Endothelial cell of umbilical vein (primary cell): ENCODE results near the gene TAF8. TPM values are rescaled to one million over a fixed set of nuclear protein-coding genes. Genes with fewer than 3 reads are reported as not detected.

Source experiments
- BruUV-seq: library from RNA; stranded (reverse); fragments of 400-500 nt; replicated peaks from 2 replicates; lab custom pipeline; 2021; lab: Mats Ljungman, UMichigan
- CTCF ChIA-PET: fragments of 300-600, 350-600 bp; sonication (Branson Sonifier 250); formaldehyde crosslinking; loops from one replicate; lab custom pipeline; 2021; ENCODE audit warnings: antibody characterized with exemption, inconsistent platforms; lab: Charles Lee
- POLR2A ChIA-PET: fragments of 300-600, 350-600 bp; sonication (Branson Sonifier 250); formaldehyde crosslinking; loops from one replicate; lab custom pipeline; 2021; ENCODE audit warnings: antibody characterized with exemption, inconsistent platforms; lab: Charles Lee
- DNase-seq: peaks from one replicate; pipeline ENCODE4 v3.0.0-alpha.2; 2011; ENCODE audit warnings: low read depth, low spot score
- FAIRE-seq: peaks from 2 replicates; lab custom pipeline; 2011; peaks lifted over from hg19 to GRCh38; lab: Jason Lieb, UNC
- H2AFZ ChIP-seq: 2 replicates; pipeline ENCODE4 v1.6.0; 2012; ENCODE audit warnings: low read depth, low read length, control low read depth, inconsistent platforms
- H3K27ac ChIP-seq: 2 replicates; pipeline ENCODE4 v1.5.1; 2011; ENCODE audit warnings: low read depth, mild to moderate bottlenecking, control low read depth, low read length, moderate library complexity; ENCODE audit not compliant: insufficient read depth
- H3K27me3 ChIP-seq, 2 experiments: 2 replicates each; pipeline versions ENCODE4 v1.6.0 to v1.6.1; 2011; ENCODE audit warnings: low read length in 2 of 2, mixed read lengths in 1 of 2; ENCODE audit not compliant: control insufficient read depth in 2 of 2, insufficient read depth in 2 of 2
- H3K36me3 ChIP-seq, 2 experiments: 2 replicates in 1 of 2; 3 replicates in 1 of 2; pipeline ENCODE4 v1.5.1; 2011; ENCODE audit warnings: low read length in 2 of 2, mild to moderate bottlenecking in 1 of 2, moderate library complexity in 1 of 2; ENCODE audit not compliant: control insufficient read depth in 2 of 2, insufficient read depth in 2 of 2; ENCODE audit errors: extremely low read depth in 1 of 2
- H3K4me1 ChIP-seq: 3 replicates; pipeline ENCODE4 v1.5.1; 2011; ENCODE audit warnings: mild to moderate bottlenecking, low read length; ENCODE audit not compliant: control insufficient read depth, insufficient read depth; ENCODE audit errors: extremely low read depth
- H3K4me2 ChIP-seq: 2 replicates; pipeline ENCODE4 v1.6.1; 2011; ENCODE audit warnings: low read length, control low read depth, mixed read lengths; ENCODE audit not compliant: insufficient read depth
- H3K4me3 ChIP-seq, 3 experiments: fragments of 200-600 bp in 1 of 3; sonication (generic), shearing (Covaris generic) in 1 of 3; replicated peaks in 1 of 3; 2 replicates each; pipeline ENCODE4 v1.5.1; 2011 to 2016; ENCODE audit warnings: control low read depth in 3 of 3, low read length in 3 of 3, mild to moderate bottlenecking in 2 of 3, inconsistent platforms in 1 of 3, low read depth in 1 of 3, moderate library complexity in 1 of 3; ENCODE audit not compliant: insufficient read depth in 1 of 3
- H3K79me2 ChIP-seq: 2 replicates; pipeline ENCODE4 v1.6.0; 2012; ENCODE audit warnings: low read length, inconsistent platforms; ENCODE audit not compliant: control insufficient read depth, insufficient read depth
- H3K9ac ChIP-seq: replicated peaks from 2 replicates; pipeline ENCODE3; 2011; ENCODE audit warnings: low read length, control low read depth; ENCODE audit not compliant: insufficient read depth; ENCODE audit errors: extremely low read depth
- H3K9me1 ChIP-seq: replicated peaks from 3 replicates; pipeline ENCODE4 v1.6.0; 2011; ENCODE audit warnings: mild to moderate bottlenecking, low read length; ENCODE audit not compliant: control insufficient read depth, insufficient read depth; ENCODE audit errors: extremely low read depth
- H3K9me3 ChIP-seq: replicated peaks from 2 replicates; pipeline ENCODE4 v1.5.1; 2012; ENCODE audit warnings: low read length, inconsistent platforms; ENCODE audit not compliant: control insufficient read depth, insufficient read depth
- H4K20me1 ChIP-seq: replicated peaks from 2 replicates; pipeline ENCODE3; 2011; ENCODE audit warnings: mild to moderate bottlenecking, low read length; ENCODE audit not compliant: control insufficient read depth, insufficient read depth; ENCODE audit errors: extremely low read depth
- CTCF ChIP-seq, 2 donors: IDR thresholded peaks; 1 replicate in 1 of 2; 2 replicates in 1 of 2; pipeline ENCODE4 v1.5.1; 2011; ENCODE audit warnings: low read length in 2 of 2, mild to moderate bottlenecking in 2 of 2, moderate library complexity in 2 of 2, control low read depth in 1 of 2, inconsistent platforms in 1 of 2, low read depth in 1 of 2; ENCODE audit not compliant: insufficient read depth in 1 of 2; ENCODE audit errors: extremely low read depth in 1 of 2
- EZH2 ChIP-seq: IDR thresholded peaks from 2 replicates; pipeline ENCODE4 v1.6.1; 2012; ENCODE audit warnings: borderline replicate concordance, low read depth, mild to moderate bottlenecking, moderate library complexity, low read length, inconsistent platforms; ENCODE audit not compliant: severe bottlenecking
- FOS ChIP-seq: IDR thresholded peaks from 2 replicates; pipeline ENCODE4 v1.6.1; 2011; ENCODE audit warnings: mild to moderate bottlenecking, low read length, moderate library complexity, borderline replicate concordance; ENCODE audit not compliant: insufficient read depth
- GATA2 ChIP-seq: IDR thresholded peaks from 2 replicates; pipeline ENCODE4 v1.7.0; 2011; ENCODE audit warnings: low read depth, mild to moderate bottlenecking, moderate library complexity, mixed read lengths, low read length; ENCODE audit not compliant: insufficient read length, insufficient read depth
- JUN ChIP-seq: IDR thresholded peaks from 2 replicates; pipeline ENCODE4 v1.6.1; 2011; ENCODE audit warnings: borderline replicate concordance, low read depth; ENCODE audit not compliant: insufficient read length, insufficient read depth
- MAX ChIP-seq: IDR thresholded peaks from 2 replicates; pipeline ENCODE4 v1.6.1; 2011; ENCODE audit not compliant: insufficient read depth, insufficient read length
- MYC ChIP-seq: IDR thresholded peaks from one replicate; pipeline ENCODE4 v1.6.1; 2011; ENCODE audit warnings: mild to moderate bottlenecking, low read depth, low read length
- POLR2A ChIP-seq: IDR thresholded peaks from 2 replicates; pipeline ENCODE4 v1.6.1; 2012; ENCODE audit warnings: low read depth, mild to moderate bottlenecking, control low read depth, low read length
- POLR2AphosphoS5 ChIP-seq: IDR thresholded peaks from 2 replicates; pipeline ENCODE4 v1.6.1; 2012; ENCODE audit warnings: low read depth, mild to moderate bottlenecking, control low read depth, low read length, moderate library complexity; ENCODE audit not compliant: insufficient read depth
- dilution Hi-C: fragments of 300-500 bp; cut with MboI; formaldehyde crosslinking; loops from one replicate; pipeline ENCODE4 v1.15.0; 2019; ENCODE audit warnings: low sequenced_read_pairs; ENCODE audit not compliant: extremely low pct_ligation_motif_present
- intact Hi-C: fragments of 100-400 bp; cut with micrococcal nuclease; formaldehyde crosslinking; loops from one replicate; pipeline ENCODE4 v1.10.0; 2022
- polyA plus RNA-seq, 4 experiments: library from polyadenylated mRNA; depleted of rRNA in 3 of 4; stranded (reverse) in 3 of 4; unstranded in 1 of 4; fragments of >200 nt; gene quantifications; 2 replicates each; pipeline versions ENCODE4 v1.2.1 to v1.2.3, GENCODE V29; 2011 to 2012; ENCODE audit warnings: missing spikeins in 1 of 4
- total RNA-seq: library from RNA; stranded (reverse); gene quantifications from 2 replicates; pipeline ENCODE4 v1.2.3, GENCODE V29; 2021

Gene TAF8
- total and polyA plus RNA-seq, 2 donors (not counting 3 experiments of a cell fraction or from before 2014, with no cell fraction given): 32.9 to 45.4 TPM

- no peak overlapping the region for H3K9ac ChIP-seq
- H3K27me3 ChIP-seq: no peaks in the 10 kb centered on the region
- no peak for TF ChIP-seq MAX
- TF ChIP-seq POLR2A: no peak
- TF ChIP-seq FOS: no peak
- TF ChIP-seq MYC: no peak
- TF ChIP-seq GATA2: no peak
- no peak for TF ChIP-seq JUN
- no peak for TF ChIP-seq POLR2AphosphoS5
- TF ChIP-seq CTCF (IDR thresholded peaks at IDR 0.05; ENCODE audit: extremely low read depth in 1 of 2, insufficient read depth in 1 of 2, low read depth in 1 of 2, low read length in 2 of 2): no peak
- TF ChIP-seq EZH2: no peak
- POLR2A ChIA-PET: no interaction called here
- no peak overlapping the region for H3K4me3 ChIP-seq
- H3K9me1 ChIP-seq: no peaks in the 10 kb centered on the region
- DNase-seq (no peak), FAIRE-seq (no peak)
- H3K4me2 ChIP-seq: no peak overlapping the region
- no peaks in the 10 kb centered on the region for H4K20me1 ChIP-seq
- no peak overlapping the region for H3K27ac ChIP-seq
- peaks cover 11 to 21% of the 10 kb centered on the region in 2 experiments for H3K36me3 ChIP-seq
- dilution Hi-C loops: no loop called here
- CTCF ChIA-PET: interaction anchor here (1.8 kb wide), 1 partner anchor 9 kb away, joined by 4 read pairs; the partner anchor contains the start of gene TAF8
- BruUV-seq: no TSS peak
- no peak overlapping the region for H2AFZ ChIP-seq
- H3K4me1 ChIP-seq: no peaks in the 10 kb centered on the region
- H3K9me3 ChIP-seq: no peaks in the 10 kb centered on the region
- intact Hi-C loops: no loop called here
- H3K79me2 ChIP-seq: no peaks in the 10 kb centered on the region
Observed at GRCh38 chr6:42059743-42060142, 9.4 kb downstream of the TAF8 start.
